Neutrophil (primary cell): Measurements from ENCODE around the gene RAP1A.

Experiments used
- H3K27ac ChIP-seq: fragments of 200-600 bp; sonication (generic); 2 replicates; pipeline ENCODE4 v1.5.1; 2016; ENCODE audit warnings: mild to moderate bottlenecking, moderate library complexity
- H3K27me3 ChIP-seq: fragments of 200-600 bp; sonication (generic); 2 replicates; pipeline ENCODE4 v1.6.0; 2016; ENCODE audit warnings: mild to moderate bottlenecking
- H3K36me3 ChIP-seq: fragments of 200-600 bp; sonication (generic); 2 replicates; pipeline ENCODE4 v1.5.1; 2017
- H3K4me1 ChIP-seq, 2 experiments: fragments of 200-600 bp in 1 of 2; sonication (generic) in 1 of 2; 1 replicate in 1 of 2; 2 replicates in 1 of 2; pipeline versions ENCODE4 v1.5.1 to v1.6.1; 2013 to 2016; ENCODE audit warnings: low read depth in 1 of 2, low read length in 1 of 2, mild to moderate bottlenecking in 1 of 2, moderate library complexity in 1 of 2; ENCODE audit not compliant: control insufficient read depth in 1 of 2, insufficient read depth in 1 of 2
- H3K4me3 ChIP-seq, 2 experiments: fragments of 200-600 bp in 1 of 2; sonication (generic) in 1 of 2; 1 replicate in 1 of 2; 2 replicates in 1 of 2; pipeline ENCODE4 v1.5.1; 2013 to 2016; ENCODE audit warnings: low read depth in 1 of 2, low read length in 1 of 2, mild to moderate bottlenecking in 1 of 2, moderate library complexity in 1 of 2
- H3K9me3 ChIP-seq: fragments of 200-600 bp; sonication (generic); 2 replicates; pipeline ENCODE4 v1.5.1; 2016
- TF ChIP-seq, protein P1 (sequence below): fragments of 200-600 bp; sonication (generic); IDR thresholded peaks from 2 replicates; pipeline ENCODE4 v1.5.1; 2016; ENCODE audit warnings: antibody characterized with exemption

Gene RAP1A

DNA sequence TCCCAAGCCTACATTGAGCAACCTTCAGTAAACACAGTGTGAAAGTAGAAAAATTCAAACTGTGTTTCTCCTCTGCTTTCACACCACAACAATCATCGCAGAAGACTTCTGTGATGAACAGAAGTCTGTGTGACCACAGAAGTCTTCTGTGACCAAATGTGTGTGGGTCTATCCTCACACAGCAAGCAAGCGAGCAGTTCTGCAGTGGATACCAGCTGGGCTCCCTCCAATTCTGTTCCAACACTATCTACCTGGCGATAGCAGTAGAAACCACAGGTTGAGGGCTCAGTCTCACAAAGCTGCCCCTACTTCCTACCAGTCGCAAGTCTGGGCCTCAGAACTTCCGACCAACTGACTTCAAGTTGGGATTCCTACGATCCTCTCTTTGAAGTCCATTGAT, 21.0 kb upstream of the RAP1A start:
- H3K9me3 ChIP-seq, result no peaks in the 10 kb centered on the region
- H3K36me3 ChIP-seq, result no peaks in the 10 kb centered on the region
- H3K4me3 ChIP-seq, result no peak overlapping the region
- no peaks in the 10 kb centered on the region for H3K4me1 ChIP-seq
- no peak overlapping the region for H3K27ac ChIP-seq
- no peaks in the 10 kb centered on the region for H3K27me3 ChIP-seq
- TF ChIP-seq, protein P1, sequence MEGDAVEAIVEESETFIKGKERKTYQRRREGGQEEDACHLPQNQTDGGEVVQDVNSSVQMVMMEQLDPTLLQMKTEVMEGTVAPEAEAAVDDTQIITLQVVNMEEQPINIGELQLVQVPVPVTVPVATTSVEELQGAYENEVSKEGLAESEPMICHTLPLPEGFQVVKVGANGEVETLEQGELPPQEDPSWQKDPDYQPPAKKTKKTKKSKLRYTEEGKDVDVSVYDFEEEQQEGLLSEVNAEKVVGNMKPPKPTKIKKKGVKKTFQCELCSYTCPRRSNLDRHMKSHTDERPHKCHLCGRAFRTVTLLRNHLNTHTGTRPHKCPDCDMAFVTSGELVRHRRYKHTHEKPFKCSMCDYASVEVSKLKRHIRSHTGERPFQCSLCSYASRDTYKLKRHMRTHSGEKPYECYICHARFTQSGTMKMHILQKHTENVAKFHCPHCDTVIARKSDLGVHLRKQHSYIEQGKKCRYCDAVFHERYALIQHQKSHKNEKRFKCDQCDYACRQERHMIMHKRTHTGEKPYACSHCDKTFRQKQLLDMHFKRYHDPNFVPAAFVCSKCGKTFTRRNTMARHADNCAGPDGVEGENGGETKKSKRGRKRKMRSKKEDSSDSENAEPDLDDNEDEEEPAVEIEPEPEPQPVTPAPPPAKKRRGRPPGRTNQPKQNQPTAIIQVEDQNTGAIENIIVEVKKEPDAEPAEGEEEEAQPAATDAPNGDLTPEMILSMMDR, result no peak

GRCh38 chr1:111599781-111600693, 19.6 kb upstream of the RAP1A start:
- H3K36me3 ChIP-seq, result no peaks in the 10 kb centered on the region
- H3K27me3 ChIP-seq, result no peaks in the 10 kb centered on the region
- no peak overlapping the region for H3K4me3 ChIP-seq
- H3K27ac ChIP-seq, result no peak overlapping the region
- H3K9me3 ChIP-seq, result no peaks in the 10 kb centered on the region
- H3K4me1 ChIP-seq, result no peaks in the 10 kb centered on the region
- TF ChIP-seq, protein P1, result no peak

- no peak overlapping the region for H3K4me3 ChIP-seq
- TF ChIP-seq, protein P1, result no peak
- no peak overlapping the region for H3K27ac ChIP-seq
- no peaks in the 10 kb centered on the region for H3K27me3 ChIP-seq
- no peaks in the 10 kb centered on the region for H3K4me1 ChIP-seq
- no peaks in the 10 kb centered on the region for H3K36me3 ChIP-seq
- no peaks in the 10 kb centered on the region for H3K9me3 ChIP-seq
Observed at GRCh38 chr1:111600886-111601386, 18.7 kb upstream of the RAP1A start.

GRCh38 chr1:111602302-111602701, 17.3 kb upstream of the RAP1A start:
- TF ChIP-seq, protein P1, result no peak
- Histone ChIP-seq H3K4me1 (no peaks in the 10 kb centered on the region), H3K4me3 (no peak overlapping the region)

GRCh38 chr1:111602974-111603373, 16.6 kb upstream of the RAP1A start:
- Histone ChIP-seq H3K4me1 (no peaks in the 10 kb centered on the region), H3K9me3 (no peaks in the 10 kb centered on the region), H3K4me3 (no peak overlapping the region), H3K36me3 (no peaks in the 10 kb centered on the region), H3K27me3 (no peaks in the 10 kb centered on the region), H3K27ac (no peak overlapping the region)
- TF ChIP-seq, protein P1, result no peak

More at GRCh38 chr1:111602302-111602701, 17.3 kb upstream of the RAP1A start:
- Histone ChIP-seq H3K36me3 (no peaks in the 10 kb centered on the region), H3K27ac (no peak overlapping the region), H3K27me3 (no peaks in the 10 kb centered on the region), H3K9me3 (no peaks in the 10 kb centered on the region)
